ENCODE results near the gene SUPT4H1. TPM values are rescaled to one million over a fixed set of nuclear protein-coding genes. Genes with fewer than 3 reads are reported as not detected.

SUPT4H1 gene
- total RNA-seq, 1 donor from 2014 or later: 35.0 TPM

DNA sequence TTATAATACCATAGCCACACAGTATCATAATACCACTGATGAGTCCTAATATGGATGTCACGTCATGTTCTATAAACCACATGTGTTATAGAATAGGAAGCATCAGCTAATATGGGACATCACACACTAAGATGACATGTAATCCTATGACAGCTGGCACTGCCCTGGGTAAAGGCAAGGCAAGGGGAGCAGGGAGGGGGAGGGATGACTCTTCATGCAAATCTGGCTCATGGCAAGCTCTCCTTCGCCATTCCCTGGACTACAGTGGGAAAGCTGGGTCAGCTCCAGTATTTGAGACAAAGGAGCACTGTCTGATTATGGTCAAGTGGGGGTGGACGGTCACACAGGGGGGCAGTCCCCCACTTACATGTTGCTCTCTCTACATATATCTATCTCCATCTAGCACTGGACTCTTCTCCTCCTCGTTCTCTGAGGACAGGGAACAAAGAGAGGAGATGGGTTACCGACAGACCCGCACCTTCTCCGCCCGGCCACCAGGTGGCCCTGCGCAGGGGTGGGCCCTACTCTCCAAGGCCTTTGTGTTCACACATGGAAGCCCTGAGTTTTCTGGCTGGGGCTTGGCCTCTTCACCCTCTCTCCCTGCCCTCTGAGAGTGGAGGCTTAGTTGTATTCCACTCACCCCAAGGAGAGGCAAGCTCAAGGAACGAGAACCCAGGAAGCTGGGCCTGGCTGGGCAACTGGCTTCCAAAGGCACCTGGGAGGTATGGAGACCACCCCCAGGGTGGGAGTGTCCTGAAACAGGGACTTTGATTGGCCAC lies 47.8 kb downstream of the SUPT4H1 start:
- no peak for DNase-seq

DNA sequence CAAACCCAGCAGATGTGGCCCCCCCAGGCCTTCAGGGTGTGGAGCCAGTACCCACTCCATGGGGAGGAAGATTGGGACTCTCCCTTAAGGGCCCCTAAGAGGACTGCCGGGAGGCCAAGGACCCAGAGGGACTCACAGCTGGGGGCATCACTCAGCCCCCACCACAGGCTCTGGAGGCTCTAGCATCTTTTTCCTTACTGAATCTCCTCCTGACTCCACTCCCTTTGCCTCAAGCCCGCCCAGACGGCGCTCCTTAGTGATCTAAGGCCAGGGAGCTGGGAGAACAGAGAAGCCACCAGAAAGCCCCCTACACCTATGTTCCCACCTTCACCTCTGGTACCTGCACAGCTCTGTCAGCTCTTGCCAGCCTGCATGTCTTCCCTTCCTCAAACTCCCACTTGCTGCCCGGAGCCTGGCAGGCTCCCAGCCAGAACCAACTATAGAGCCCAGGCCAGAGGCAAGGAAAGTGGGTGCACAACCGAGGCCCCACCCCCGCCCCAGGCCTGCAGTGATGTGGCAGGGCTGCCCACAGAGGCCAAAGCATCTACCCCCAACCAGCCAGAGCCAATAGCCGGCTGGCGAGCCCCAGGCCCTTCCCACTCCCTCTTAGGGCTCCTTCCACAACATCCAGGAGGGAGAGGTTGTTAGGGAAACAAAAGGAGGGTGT lies 48.9 kb downstream of the SUPT4H1 start:
- no peak for DNase-seq

DNA sequence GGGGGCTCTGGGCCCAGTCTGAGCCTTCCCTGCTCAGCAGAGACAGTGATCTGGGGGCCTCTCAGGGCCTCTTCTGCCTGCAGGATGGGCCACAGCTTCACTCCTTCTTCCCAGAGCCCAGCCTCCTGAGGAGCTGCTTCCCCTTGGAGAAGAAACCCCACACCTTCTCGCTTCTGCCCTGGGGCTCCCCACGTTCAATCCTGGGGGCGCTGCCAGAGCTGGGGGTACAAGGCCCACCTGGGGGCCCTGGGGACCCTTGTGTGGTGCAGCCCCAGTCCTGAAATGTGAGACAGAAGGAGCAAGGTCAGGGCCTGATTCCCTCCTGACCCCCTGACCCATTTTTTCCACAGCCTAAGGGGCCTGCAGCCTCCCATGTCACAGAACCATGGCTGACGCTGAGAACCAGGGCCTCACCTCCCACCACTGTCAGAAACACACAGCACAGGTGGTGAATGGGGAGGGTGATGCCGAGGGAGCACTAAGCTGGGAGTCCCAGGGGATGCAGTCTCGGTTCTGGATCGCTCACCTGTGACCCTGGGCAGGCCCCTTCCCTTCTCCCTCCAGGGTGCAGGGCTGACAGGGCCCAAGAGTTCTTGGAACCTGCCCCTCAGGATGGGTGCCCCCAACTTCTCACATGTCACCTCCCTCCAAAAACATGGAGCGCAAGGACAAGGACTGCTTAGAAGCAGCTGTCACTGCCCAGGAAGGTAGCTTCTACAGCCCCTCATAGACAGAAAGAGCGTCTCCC lies 49.7 kb downstream of the SUPT4H1 start:
- DNase-seq: no peak

DNA sequence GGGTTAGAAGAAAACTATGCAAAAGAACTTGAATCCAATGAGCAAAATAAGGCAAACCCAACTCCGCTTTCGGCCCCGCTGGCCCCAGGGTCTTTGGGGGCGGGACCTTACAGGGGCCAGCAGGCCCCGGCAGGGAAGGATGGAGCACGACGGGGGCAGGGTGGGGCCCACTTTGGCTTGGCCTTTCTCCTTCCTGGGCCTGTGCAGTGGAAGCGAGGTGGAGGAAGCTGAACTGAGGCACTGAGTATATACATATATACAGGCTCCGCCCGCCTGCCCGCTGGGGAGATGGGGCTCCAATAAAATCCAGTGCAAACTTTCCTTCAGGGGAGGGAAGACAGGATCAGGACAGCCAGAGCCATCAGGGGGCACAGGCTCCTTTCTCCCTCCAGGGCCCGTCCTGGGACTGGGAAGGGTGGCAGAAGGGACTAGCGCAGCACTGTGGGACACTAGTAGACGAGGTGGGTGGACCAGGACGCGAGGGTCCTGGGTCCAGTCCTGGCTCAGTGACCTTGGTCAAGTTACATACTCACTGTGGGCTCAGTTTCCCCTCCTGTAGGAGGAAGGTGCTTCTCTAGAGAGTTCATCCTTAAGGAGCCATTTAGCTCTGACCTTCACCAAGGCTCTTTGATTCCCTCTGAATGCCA lies 50.4 kb downstream of the SUPT4H1 start:
- no peak for DNase-seq

DNA sequence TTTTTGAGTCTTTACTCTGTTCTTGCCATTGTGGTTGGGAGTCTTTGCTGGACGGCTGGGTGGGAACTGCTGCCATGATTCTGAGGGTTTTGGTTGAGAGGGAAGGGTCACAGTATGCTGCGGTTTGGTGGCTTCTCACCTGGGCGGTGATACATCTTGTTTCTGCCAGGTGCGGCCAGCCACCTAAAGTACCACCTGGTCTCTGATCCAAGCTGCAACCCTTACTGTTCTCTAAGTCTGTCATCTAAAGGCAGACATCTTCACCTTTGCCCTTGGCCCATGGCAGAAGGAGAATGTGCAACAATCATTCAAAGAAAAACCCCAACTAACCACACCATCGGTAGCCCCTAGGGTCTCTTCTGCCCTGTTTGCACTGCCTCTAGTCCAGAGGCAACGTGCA lies 51.7 kb downstream of the SUPT4H1 start:
- DNase-seq: no peak

Small RNA genes lying within 50 kb of the gene (small RNA-seq; reads per million reads assigned to genes)
- gene MIR4736 (ENCODE audit: low replicate concordance): not detected

Other genes starting within 250 kb of the SUPT4H1 start
- gene OR4D1, start 203.8 kb downstream of the SUPT4H1 start, total RNA-seq: not detected
- gene OR4D2, start 185.2 kb downstream of the SUPT4H1 start, total RNA-seq: not detected
- 1.9 TPM for gene EPX, start 159.5 kb downstream of the SUPT4H1 start, total RNA-seq
- 11.0 TPM for gene MKS1, start 132.9 kb downstream of the SUPT4H1 start, total RNA-seq
- gene LPO, start 113.6 kb downstream of the SUPT4H1 start, total RNA-seq: not detected
- gene MPO, start 71.3 kb downstream of the SUPT4H1 start, total RNA-seq: 51.1 TPM
- gene TSPOAP1, start 23.4 kb downstream of the SUPT4H1 start, total RNA-seq: 3.9 TPM
- gene RNF43, start 65.3 kb upstream of the SUPT4H1 start, total RNA-seq: 9.9 TPM
- gene HSF5, start 136.2 kb upstream of the SUPT4H1 start, total RNA-seq: under 0.01 TPM
- gene MTMR4, start 162.4 kb upstream of the SUPT4H1 start, total RNA-seq: 29.4 TPM